NB4 (cell line): ENCODE results near the gene CDH13.

Experiments used
- DNase-seq: peaks from one replicate; pipeline ENCODE4 v3.0.0; 2010; ENCODE audit warnings: low read depth
- H3K4me3 ChIP-seq: one replicate; pipeline ENCODE4 v1.5.1; 2011; ENCODE audit warnings: mild to moderate bottlenecking, low read depth, low read length, moderate library complexity
- CTCF ChIP-seq: IDR thresholded peaks from one replicate; pipeline ENCODE4 v1.5.1; 2012; ENCODE audit warnings: low read depth, low read length
- MAX ChIP-seq: IDR thresholded peaks from 2 replicates; pipeline ENCODE4 v1.6.1; 2011; ENCODE audit warnings: low read depth, low read length
- MYC ChIP-seq: IDR thresholded peaks from 2 replicates; pipeline ENCODE4 v1.6.1; 2011; ENCODE audit warnings: low read depth, low read length
- POLR2A ChIP-seq: IDR thresholded peaks from 2 replicates; pipeline ENCODE4 v1.6.1; 2011; ENCODE audit warnings: mild to moderate bottlenecking; ENCODE audit not compliant: insufficient read length; ENCODE audit errors: extremely low read depth

The CDH13 gene

GRCh38 chr16:83762141-83762991, 1135.6 kb downstream of the CDH13 start:
- TF ChIP-seq CTCF (no peak), MAX (no peak)

GRCh38 chr16:83762992-83763358, 1136.2 kb downstream of the CDH13 start:
- TF ChIP-seq MAX (no peak), CTCF (no peak), POLR2A (no peak), MYC (no peak)
- DNase-seq, result no peak
- H3K4me3 ChIP-seq, result no peak overlapping the region

More at GRCh38 chr16:83762141-83762991, 1135.6 kb downstream of the CDH13 start:
- no peak overlapping the region for H3K4me3 ChIP-seq
- no peak for DNase-seq

GRCh38 chr16:83768986-83769385, 1142.2 kb downstream of the CDH13 start:
- DNase-seq, result peak; percentile 8
- H3K4me3 ChIP-seq, result no peak overlapping the region
- TF ChIP-seq CTCF (no peak), MAX (no peak), MYC (no peak), POLR2A (no peak)

- TF ChIP-seq CTCF (no peak), MAX (no peak), MYC (no peak), POLR2A (no peak)
- peak; percentile 84 for DNase-seq
- H3K4me3 ChIP-seq, result no peak overlapping the region
These were observed 1142.7 kb downstream of the CDH13 start for GRCh38 chr16:83769397-83770008.

- DNase-seq, result no peak
- H3K4me3 ChIP-seq, result no peak overlapping the region
- TF ChIP-seq MYC (no peak), CTCF (no peak)
These were observed 1144.7 kb downstream of the CDH13 start for GRCh38 chr16:83771306-83771942.
